GM21576 (cell line): ENCODE results near the gene ADAMTS2.

ENCODE experiments used
- ATAC-seq: cut with Tn5 transposase; IDR thresholded peaks from one replicate; pipeline ENCODE4 v1.9.1; 2021; ENCODE audit warnings: mild to moderate bottlenecking, moderate library complexity; ENCODE audit not compliant: unreplicated experiment

ADAMTS2 gene

DNA sequence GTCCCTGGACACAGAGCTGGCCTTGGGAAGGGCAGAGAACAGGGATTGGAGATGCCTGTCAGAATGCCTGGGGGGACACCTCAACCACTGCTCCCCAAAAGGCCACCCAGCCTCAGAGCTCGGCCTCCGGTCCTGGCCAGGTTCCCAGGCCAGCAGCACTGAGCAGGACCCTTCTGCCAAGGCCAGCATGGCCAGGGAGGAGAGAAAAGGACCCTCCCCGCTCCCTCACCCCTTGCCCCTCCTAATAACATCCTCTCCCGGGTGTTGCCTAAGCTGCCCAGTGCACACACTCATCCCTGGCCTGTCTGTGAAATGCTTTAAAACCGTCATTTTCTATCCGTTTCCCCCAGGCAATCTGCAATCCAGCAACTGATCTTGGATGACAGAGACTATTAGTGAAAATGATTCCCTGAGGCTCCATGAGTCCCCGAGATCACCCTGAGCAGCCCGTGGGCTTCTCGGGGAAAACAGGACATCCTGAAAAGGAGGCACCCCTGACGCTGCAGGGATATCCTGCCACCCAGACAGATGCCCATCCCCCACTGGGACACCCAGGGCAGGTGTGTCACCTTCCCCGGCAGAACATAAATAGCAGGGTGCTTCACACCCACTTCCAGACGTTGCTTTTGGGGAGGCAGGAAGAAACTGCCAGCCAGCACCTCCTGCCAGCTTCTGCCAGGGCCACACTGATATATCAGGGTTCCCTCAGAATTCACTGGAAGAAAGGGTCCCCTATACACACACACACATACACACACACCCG is 75.3 kb downstream of the ADAMTS2 start:
- ATAC-seq, result no peak

DNA sequence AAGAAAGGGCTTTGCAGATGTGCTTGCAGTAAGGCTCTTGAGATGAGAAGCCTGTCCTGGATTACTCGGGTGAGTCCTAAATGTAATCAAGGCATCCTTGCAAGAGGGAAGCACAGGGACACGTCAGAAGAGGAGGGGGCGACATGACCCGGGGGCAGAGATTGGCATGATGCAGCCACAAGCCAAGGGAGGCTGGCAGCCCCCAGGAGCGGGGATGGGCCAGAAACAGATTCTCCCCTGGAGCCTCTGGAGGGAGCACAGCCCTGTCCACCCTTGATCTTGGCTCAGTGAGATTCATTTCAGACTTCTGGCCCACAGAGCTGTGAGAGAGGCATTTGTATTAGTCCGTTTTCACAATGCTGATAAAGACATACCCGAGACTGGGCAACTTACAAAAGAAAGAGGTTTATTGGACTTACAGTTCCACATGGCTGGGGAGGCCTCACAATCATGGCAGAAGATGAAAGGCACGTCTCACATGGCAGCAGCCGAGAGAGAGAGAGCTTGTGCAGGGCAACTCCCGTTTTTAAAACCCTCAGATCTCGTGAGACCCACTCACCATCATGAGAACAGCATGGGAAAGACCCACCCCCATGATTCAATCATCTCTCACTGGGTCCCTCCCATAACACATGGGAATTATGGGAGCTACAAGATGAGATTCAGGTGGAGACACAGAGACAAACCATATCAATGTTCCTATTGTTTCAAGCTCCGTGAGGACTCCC is 76.1 kb downstream of the ADAMTS2 start:
- ATAC-seq, result no peak

DNA sequence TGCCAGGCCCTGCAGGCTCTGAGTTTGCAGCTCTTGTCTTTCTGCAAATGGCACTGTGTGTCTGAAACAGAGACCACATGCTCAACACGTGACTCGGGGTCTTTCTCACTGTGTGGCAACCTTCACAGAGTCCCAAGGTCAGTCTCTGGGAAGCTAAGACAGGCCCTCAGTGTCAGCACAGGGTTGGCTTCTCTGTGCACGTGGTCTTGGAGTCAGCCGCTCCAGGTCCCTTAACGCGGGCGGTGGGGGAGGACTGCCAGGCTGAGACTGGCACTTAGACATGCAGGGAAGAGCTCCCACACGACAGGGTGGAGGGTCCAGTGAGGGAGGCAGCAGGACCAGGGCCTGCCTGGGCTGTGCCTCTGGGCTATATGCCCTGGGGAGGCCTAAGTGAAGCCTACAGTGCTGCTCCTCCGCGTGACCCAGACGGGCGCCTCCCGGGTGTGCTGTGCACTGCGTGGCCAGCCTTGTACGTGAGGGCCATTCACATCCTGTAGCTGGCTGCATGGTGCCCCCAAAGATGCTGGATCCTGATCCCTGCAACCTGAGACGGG is 76.8 kb downstream of the ADAMTS2 start:
- ATAC-seq, result no peak

DNA sequence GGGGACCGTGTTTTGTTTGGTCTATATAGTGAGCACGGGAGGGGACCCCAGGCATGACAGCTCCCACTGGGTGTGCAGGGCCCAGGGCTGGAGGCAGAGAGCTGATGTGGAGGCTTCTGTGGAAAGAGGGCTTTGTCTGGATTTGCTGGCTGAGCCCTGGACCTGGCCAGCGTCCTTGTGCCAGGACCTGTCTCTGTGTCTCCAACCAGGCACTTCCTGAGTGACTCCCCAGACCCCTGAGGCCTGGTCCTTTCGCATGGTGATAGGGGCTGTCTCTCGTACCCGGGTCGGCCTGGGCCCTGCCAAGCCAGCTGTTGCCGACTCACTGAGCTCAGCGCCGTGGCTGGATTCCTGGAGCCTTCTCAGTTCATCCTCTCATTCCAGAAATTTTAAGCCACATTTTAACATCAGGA is 77.6 kb downstream of the ADAMTS2 start:
- ATAC-seq, result no peak

DNA sequence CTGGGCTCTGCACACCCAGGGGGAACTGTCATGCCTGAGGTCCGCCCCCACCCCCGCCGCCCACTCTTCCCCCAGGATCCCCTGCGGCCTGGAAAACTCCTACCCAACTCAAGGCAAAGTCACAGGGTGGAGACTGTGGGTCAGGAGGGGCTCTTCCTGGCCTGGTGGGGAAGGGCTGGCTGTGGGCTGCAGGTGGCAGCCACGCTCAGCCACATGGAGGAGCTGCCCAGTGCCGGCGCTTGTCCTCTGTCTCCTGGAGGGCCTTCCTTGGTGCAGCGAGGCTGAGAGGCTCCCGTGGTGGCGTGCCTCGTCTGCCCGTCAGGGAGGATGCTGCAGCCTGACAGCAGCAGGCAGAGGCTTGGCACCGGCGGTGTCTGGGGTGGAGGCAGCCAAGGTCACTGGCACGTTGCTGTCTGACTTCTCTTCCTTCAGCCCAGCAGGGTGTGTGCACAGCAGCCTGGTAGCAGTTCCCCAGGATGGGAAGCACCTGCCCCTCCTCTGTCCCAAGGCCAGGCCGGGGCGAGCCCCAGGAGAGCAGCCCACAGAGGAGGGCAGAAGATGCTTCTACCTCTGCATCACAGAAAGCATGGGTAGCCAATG is 78.1 kb downstream of the ADAMTS2 start:
- ATAC-seq, result no peak

DNA sequence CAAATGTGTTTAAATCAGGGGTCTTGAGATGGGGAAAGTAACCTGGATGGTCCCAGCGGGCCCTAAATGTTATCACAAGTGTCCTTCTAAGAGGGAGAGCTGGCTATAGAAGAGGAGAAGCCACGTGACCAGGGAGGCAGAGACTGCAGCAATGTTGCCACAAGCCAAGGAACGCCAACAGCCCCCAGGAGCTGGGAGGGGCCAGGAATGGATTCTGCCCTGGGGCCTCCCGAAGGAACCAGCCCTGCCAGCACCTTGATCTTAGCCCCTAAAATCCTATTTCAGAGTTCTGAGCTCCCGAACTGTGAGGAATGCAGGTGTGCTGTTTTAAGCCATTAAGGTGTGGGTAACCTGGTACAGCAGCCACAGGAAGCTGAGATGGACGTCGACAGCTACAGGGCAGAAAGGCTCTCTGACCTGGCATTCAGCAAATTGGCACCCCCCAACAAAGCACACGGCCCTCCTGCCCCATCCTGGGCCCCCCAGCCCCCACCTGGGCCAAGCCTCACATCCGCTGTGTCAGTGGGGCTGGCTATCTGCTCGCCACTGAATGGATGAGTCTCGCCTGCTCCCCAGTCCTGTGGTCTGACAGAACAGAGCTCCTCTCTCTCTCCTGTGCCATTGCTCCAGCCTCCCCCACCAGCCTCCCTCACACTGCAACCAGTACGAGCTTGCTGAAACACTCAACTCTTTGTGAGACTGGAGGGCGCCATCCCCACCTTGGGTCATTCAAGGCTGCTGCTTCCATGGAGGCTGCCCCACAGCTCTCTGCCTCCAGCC is 78.8 kb downstream of the ADAMTS2 start:
- ATAC-seq, result no peak

DNA sequence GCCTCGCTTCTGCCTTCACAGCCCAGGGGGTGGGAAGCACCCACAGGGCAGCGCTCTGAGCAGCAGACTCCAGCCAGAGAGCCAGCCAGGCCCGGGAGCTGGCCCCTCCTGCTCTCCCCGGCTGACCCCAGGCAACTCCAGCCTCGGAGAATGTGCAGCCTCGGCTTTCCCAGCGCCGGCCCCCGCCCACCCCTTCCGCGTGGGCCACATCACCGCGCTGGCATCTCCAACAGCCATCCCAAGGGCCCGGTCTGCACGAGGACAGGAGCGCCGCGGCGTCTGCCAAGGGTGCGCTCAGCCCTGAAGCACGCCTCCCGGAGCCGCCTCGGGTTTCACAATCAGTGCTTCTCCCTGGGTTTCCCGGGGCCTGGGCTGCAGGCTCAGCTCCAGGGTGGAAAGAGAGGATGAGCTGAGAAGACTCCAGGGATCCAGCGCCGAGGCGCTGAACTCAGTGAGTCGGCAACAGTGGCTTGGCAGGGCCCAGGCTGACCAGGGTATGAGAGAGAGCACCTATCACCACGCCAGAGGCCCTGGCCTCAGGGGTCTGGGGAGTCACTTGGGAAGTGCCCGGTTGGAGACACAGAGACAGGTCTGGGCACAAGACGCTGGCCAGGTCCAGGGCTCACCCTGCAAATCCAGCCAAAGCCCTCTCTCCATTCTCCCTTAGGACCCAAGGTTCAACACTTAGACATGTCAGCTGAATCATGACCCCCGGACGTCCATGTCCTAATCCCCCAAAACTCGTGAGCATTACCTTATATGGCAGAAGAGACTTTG is 79.6 kb downstream of the ADAMTS2 start:
- no peak for ATAC-seq

DNA sequence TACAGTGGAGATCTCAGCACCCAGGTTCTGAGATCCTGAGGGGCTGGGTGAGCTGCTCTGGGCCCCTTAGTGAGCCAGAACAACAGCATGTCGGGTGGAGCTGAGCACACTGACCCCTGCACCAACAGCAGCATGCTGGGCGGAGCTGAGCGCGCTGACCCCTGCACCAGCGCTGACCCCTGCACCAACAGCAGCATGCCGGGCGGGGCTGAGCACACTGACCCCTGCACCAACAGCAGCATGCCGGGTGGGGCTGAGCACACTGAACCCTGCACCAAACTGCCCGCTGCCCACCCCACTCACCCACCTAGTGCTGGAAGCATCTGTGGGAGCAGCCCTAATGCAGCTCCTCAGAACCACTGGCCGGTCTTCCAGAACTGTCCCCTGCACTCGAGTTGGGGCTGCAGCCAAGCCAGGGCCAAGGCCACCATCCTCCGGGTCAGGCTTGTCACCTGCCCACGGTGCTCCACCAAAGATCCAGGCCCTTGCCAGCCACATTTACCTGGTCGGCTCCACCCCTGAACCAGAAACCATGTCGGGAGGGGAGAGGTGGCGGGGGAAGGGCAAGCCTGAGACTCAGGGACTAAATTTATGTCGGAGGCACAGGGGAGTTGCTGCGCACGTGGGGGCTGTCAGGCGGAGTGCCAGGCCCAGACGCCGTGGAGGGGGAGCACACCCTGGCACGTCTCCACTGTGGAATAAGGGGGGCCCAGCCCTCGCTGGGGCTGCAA is 80.3 kb downstream of the ADAMTS2 start:
- ATAC-seq, result no peak

DNA sequence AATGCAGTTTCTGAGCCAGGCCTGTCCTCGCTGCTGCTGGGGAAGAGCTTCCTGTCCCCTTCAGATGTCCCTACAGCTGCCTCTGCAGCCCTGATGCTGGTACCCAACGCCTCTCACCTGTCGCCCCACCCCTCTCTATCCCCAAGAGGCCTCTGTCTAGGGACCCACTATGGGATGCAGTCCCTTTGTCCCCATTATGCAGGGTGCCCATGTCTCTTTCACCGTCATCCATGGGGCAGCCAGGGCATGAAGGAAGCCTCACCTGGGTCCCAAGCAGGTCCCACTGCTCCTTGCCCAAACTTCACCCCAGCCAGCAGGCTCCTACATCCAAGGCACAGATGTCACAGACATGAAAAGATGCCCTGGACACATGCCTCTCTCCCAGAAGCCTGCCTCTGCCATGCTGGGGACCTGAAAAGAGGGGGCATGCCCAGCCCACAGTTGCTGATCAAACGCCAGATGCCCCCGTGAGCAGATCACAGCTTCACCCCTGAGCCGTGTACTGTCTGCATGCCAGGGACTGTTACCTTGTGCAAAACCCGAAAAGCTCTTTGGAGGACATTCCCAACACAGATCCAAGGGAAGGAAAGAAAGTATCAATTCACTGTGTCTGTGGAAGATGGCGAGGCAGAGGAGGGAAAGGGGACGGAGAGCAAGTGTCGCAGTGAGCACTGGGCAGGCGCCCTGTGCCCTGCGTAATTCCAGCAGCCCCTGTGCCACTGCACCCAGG is 81.0 kb downstream of the ADAMTS2 start:
- no peak for ATAC-seq

DNA sequence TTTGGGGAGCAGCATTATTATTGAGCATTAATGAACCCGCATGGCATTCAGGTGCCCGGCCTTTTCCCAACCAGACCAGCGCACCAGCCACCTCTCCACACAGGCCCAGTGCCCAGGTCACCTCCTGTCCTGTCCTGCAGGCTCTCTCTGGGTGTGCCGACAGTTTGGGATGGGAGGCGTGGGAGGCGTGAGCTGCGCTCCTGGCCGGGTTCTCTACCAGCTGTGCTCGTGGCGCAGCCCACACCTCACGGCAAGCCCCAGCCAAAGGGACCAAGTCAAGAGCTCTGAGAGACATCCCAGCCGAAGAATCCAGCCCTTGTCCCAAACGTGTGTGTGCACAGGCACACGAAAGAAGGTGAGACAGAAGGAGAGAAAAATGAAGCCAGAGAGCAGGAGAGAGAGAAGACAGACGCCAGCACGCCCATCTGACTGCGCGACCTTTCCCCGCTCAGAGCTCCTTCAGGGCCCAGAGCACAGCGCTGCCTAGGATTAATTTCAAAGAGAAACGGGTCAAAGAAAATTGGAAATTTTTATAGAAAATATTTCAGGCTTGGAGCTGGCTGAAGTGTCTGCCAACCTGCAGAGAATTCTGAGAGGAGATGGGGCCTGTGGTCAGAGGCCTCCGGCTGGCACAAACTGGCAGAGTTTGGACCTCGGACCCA is 81.7 kb downstream of the ADAMTS2 start:
- ATAC-seq, result no peak

DNA sequence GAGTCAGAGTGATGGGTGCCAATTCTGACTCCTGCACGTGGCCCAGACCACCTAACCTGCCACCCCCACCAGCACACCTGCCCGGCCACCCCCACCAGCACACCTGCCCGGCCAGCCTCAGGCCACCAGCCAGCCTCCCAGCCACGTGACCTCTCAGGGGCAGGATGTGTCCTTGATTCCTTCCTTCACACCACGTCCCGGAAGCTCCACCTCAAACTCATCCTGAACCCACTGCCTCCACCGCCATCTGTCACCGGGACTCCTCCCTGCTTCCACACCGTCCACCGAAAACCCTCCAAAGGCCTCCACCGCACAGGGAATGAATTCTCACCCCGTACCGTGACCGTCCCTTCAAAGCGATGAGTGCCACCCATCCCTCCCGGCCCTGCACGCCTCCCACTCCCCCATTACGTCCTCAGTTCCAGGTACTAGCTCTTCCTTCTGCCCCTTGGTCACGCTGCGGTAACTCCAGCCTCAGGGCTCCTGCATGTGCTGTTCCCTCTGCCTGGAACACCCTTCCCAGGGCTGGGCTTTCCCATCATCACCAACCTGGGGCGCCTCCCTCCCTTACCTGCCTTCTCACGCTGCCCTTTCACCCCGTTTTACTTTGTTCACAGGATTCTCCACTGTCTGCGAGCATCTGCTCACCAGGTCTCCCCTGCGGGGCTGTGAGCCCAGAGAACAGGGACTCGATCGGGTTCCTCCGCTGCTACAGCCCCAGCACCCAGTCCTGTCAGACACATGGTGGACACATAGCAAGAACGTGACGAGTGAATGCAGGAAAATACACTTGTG is 82.9 kb downstream of the ADAMTS2 start:
- no peak for ATAC-seq

DNA sequence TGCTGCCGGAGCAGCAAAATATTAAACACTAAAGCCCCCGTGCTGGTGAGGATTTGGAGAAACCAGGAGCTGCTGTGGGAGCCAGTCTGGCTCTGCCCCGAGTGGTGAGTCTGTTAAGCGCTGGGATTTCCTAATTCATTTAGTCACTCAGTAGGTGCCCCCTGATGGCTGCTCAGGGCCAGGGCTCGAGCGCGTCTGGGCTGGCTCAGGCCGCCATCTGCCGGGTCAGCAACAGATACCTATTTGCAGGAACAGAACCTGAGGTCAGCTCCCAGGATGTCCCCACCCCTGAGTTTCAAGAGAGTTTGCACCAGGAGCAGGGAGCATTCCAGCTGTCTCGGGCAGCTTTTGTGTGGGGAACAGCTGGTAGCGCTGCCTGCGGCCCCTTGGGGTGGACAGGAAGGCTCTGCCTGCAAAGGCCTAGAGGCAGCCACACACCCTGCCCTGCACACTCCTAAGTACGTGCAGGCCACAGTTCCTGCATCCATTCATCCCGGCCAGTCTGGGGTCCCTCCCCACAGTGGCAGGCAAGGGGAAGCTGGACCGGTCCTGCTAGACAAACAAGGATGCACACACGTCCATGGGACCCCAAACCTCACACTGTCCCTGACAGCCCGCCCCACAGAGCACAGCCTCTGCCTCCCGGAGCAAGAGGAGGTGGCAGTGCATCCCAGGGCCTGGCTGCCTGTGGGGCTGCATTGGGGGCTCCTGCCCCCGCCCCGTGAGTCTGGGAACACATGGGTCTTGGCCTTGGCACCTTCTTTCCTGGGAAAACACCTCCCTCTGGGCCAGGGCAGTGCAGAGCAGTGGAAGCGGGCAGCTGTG is 83.7 kb downstream of the ADAMTS2 start:
- no peak for ATAC-seq

DNA sequence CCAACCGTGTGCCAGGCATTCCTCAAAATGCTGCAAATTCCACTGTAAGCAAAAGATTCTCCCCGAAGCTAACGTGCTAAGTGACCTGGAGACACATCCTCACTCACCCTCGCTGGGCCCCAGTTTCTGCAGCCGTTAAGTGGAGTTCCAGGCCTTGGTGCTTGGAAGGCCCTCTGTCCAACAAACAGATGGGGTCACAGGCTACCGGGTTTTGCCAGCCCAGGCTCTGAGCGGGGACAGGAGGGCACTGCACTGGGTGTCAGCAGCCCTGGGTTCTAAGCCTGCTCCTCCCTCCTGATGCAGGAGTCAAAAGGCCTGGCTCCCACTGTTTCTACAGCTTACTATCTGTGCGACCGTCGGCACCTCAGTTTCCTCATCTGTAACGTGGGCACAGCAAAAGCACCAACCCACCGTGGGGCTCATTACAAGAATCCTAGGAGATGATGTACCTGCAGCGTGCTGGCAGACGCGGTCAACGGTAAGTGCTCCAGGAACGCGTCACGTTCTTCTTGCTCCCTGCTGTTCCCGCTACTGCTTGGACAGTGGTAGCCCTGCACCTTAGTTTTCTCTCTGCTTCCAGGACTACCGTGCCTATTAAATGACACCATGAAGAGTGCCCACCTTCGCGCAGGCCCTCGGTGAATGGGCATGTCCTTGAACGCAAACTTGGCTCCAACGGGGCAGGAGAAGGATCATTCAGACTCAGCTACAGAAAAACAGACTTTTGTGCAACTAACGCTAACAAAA is 84.8 kb downstream of the ADAMTS2 start:
- ATAC-seq, result no peak

DNA sequence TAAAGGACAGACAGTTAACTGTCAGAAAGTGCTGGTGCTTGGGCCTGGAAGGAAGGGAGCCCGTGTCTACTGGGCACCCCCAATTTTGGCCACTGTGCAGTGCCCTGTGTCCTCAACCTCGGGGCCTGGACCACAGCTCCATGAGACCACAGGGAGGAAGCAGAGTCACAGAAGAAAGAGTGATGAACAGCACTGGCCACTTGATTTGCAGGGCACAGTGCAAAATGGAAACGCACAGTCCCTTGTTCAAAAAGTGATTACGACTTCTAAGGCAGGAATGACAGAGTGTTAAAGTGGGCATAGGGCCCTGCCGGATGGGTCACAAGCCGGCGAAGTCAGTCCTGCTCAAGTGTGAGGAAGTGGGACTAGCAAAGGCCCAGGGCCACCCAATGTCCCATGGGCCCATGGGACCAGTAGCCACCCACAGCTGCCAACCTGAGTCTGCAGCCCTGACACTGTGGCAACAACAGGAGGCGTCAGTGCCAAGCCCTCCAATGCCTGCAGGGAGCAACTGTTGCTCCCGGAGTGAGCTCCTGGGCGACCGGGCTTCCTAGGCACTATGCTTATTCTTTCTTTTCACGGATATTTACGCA is 85.4 kb downstream of the ADAMTS2 start:
- no peak for ATAC-seq

DNA sequence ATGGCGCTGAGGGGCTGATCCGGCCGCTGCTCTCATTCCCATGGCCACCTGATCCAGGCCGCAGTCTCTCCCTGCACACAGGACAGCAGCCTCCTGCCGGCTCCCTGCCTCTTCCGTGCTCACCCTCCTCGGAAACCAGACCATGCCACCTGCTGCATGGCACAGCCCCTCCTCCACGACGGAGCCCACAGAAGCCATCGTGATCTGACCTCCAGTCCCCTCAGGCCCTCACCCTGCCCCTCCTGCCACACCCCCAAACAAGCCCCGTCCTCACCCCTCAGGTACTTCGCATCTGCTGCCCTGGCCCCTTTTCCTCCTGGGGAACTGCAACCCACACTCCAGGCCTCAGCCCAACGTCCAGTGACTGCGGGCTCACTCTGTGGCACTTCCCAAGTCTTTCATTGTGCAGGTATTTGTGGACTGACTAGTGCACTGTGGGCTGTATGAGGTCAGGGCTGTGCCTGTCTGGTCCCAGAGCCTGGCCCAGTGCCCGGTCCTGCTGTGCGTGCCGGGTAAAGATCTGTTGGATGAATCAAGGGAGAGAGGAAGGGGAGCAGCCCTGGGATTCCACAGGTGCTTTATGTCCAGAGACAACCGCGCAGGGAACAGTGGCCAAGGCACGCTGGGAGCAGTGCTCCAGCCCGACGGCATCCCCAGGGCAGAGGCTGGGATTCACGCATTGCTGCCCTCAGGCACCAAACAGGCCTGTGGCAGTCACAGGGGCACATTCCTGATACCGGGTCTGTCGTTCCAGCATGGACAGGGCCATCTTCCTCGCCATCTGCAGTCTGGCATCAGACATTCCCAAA is 86.1 kb downstream of the ADAMTS2 start:
- no peak for ATAC-seq
